Right atrium auricular region (tissue), 2 donors: Measurements from ENCODE around the gene SALL1. TPM values are rescaled to one million over a fixed set of nuclear protein-coding genes. Genes with fewer than 3 reads are reported as not detected.

Experiments used
- DNase-seq: peaks from one replicate; pipeline ENCODE4 v3.0.0-alpha.2; 2019; ENCODE audit warnings: low spot score
- H3K27ac ChIP-seq, 2 donors: fragments of 200-600 bp; sonication (generic); 1 replicate in 1 of 2; 2 replicates in 1 of 2; pipeline ENCODE4 v1.5.1; 2016 to 2019
- H3K27me3 ChIP-seq, 2 donors: fragments of 200-600 bp; sonication (generic); one replicate each; pipeline versions ENCODE4 v1.5.1 to v1.6.0; 2017 to 2019
- H3K36me3 ChIP-seq: fragments of 200-600 bp; sonication (generic); one replicate; pipeline ENCODE4 v1.5.1; 2016
- H3K4me1 ChIP-seq, 2 donors: fragments of 200-600 bp; sonication (generic); one replicate each; pipeline versions ENCODE4 v1.5.1 to v1.6.0; 2017 to 2019
- H3K4me3 ChIP-seq, 2 donors: fragments of 200-600 bp; sonication (generic); 1 replicate in 1 of 2; 2 replicates in 1 of 2; pipeline ENCODE4 v1.5.1; 2017 to 2019; ENCODE audit warnings: mild to moderate bottlenecking in 1 of 2, moderate library complexity in 1 of 2
- H3K9me3 ChIP-seq, 2 donors: fragments of 200-600 bp; sonication (generic); one replicate each; pipeline ENCODE4 v1.5.1; 2019
- total RNA-seq, 2 donors: library from RNA; depleted of rRNA; stranded (reverse); fragments of >200 nt; gene quantifications; one replicate each; pipeline ENCODE4 v1.1.0, GENCODE V29; 2016
- TF ChIP-seq, protein P1 (sequence below), 2 donors: fragments of 200-600 bp; sonication (generic); IDR thresholded peaks; one replicate each; pipeline ENCODE4 v1.5.1; 2019; ENCODE audit warnings: antibody characterized with exemption in 2 of 2

SALL1 gene
- total RNA-seq, 2 donors from 2014 or later = 1.3 to 6.9 TPM

DNA sequence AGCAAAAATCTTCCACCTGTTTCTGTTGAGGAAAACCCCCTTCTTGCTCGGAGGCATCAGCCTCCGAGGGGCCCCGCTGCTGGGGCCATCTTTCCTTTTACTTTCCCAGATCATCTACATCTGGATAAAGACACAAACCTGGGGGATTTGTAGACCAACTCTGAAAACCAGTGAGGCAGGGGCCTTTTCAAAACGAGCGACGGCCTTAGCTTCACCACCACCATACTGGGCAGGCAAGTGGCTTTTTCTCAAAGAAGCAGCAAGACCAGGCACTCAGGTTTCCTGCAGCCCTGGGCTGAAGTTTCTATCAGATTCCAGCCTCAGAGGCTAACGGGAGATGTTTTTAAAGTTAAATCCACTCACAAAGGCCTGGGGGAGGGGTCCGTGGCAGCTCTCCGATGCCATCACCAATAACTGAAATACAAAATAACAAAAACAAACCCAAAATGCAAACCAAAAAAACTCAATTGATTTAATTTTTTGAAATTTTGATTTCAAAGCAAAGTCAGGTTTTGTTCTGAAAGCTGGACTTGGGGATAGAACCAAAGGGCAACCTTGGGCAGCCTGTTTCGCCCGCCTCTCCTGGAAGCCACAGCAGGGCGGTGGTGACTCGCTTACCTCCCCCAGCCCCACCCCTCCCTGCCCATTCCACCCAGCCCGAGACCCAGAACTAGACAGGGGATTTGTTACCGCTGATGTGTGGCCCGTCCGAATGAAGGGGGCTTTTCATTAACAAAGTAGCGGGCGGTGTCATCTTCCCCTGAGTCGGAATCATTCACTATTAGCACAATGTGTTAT lies 55.8 kb downstream of the SALL1 start:
- H3K4me1 ChIP-seq = no peaks in the 10 kb centered on the region
- H3K4me3 ChIP-seq = no peak overlapping the region
- TF ChIP-seq, protein P1, sequence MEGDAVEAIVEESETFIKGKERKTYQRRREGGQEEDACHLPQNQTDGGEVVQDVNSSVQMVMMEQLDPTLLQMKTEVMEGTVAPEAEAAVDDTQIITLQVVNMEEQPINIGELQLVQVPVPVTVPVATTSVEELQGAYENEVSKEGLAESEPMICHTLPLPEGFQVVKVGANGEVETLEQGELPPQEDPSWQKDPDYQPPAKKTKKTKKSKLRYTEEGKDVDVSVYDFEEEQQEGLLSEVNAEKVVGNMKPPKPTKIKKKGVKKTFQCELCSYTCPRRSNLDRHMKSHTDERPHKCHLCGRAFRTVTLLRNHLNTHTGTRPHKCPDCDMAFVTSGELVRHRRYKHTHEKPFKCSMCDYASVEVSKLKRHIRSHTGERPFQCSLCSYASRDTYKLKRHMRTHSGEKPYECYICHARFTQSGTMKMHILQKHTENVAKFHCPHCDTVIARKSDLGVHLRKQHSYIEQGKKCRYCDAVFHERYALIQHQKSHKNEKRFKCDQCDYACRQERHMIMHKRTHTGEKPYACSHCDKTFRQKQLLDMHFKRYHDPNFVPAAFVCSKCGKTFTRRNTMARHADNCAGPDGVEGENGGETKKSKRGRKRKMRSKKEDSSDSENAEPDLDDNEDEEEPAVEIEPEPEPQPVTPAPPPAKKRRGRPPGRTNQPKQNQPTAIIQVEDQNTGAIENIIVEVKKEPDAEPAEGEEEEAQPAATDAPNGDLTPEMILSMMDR (IDR thresholded peaks at IDR 0.05) = no peak
- no peaks in the 10 kb centered on the region for H3K36me3 ChIP-seq
- H3K27ac ChIP-seq = no peak overlapping the region
- H3K9me3 ChIP-seq = peaks cover 0 to 4% of the 10 kb centered on the region in 2 donors
- no peaks in the 10 kb centered on the region for H3K27me3 ChIP-seq
- no peak for DNase-seq

- DNase-seq = no peak
- TF ChIP-seq, protein P1 (IDR thresholded peaks at IDR 0.05) = no peak
- Histone ChIP-seq H3K9me3 (peaks cover 0 to 4% of the 10 kb centered on the region in 2 donors), H3K36me3 (no peaks in the 10 kb centered on the region), H3K4me3 (no peak overlapping the region), H3K27ac (no peak overlapping the region), H3K27me3 (no peaks in the 10 kb centered on the region), H3K4me1 (no peaks in the 10 kb centered on the region)
These were observed 57.3 kb downstream of the SALL1 start for GRCh38 chr16:51093726-51094280.
